Gastroesophageal sphincter (tissue), 4 donors: ENCODE data around the gene ADAMTS12. TPM values are rescaled to one million over a fixed set of nuclear protein-coding genes. Genes with fewer than 3 reads are reported as not detected.

ENCODE experiments used
- ATAC-seq: fragments of 150-250 bp; one replicate; pipeline ENCODE4 v1.9.1; 2016; ENCODE audit warnings: mild to moderate bottlenecking, moderate library complexity
- H3K27ac ChIP-seq, 4 donors: fragments of 200-600 bp; sonication (generic) in 3 of 4; 1 replicate in 3 of 4; 2 replicates in 1 of 4; pipeline ENCODE4 v1.5.1; 2016 to 2019
- H3K27me3 ChIP-seq: fragments of 200-600 bp; sonication (generic); one replicate; pipeline ENCODE4 v1.5.1; 2019
- H3K36me3 ChIP-seq, 2 donors: fragments of 200-600 bp; sonication (generic); one replicate each; pipeline ENCODE4 v1.5.1; 2019; ENCODE audit warnings: control low read depth in 1 of 2
- H3K4me1 ChIP-seq, 3 donors: fragments of 200-600 bp; sonication (generic); 1 replicate in 2 of 3; 2 replicates in 1 of 3; pipeline ENCODE4 v1.5.1; 2016 to 2019; ENCODE audit warnings: control low read depth in 2 of 3
- H3K4me3 ChIP-seq, 2 donors: fragments of 200-600 bp; sonication (generic); one replicate each; pipeline ENCODE4 v1.5.1; 2019; ENCODE audit warnings: mild to moderate bottlenecking in 1 of 2, moderate library complexity in 1 of 2
- H3K9me3 ChIP-seq, 3 donors: fragments of 200-600 bp; sonication (generic); one replicate each; pipeline ENCODE4 v1.5.1; 2017 to 2019; ENCODE audit warnings: control low read depth in 2 of 3
- EP300 ChIP-seq: sonication (generic); formaldehyde crosslinking; IDR thresholded peaks from one replicate; pipeline ENCODE4 v1.6.1; 2017; ENCODE audit warnings: antibody characterized with exemption, mild to moderate bottlenecking
- POLR2A ChIP-seq, 2 donors: fragments of 450-650 bp; IDR thresholded peaks; one replicate each; pipeline ENCODE4 v1.6.1; 2017; ENCODE audit warnings: antibody characterized with exemption in 2 of 2, mild to moderate bottlenecking in 2 of 2, moderate library complexity in 1 of 2
- POLR2AphosphoS5 ChIP-seq: sonication (generic); formaldehyde crosslinking; IDR thresholded peaks from one replicate; pipeline ENCODE4 v1.6.1; 2017; ENCODE audit warnings: antibody characterized with exemption
- WGBS, 2 donors: methylation state at CpG; one replicate each; pipeline ENCODE4 v1.1.5; 2018; ENCODE audit warnings: low coverage in 1 of 2; 5-methylcytosine and 5-hydroxymethylcytosine counted together
- total RNA-seq, 4 donors: library from RNA; depleted of rRNA; stranded (reverse); fragments of >200 nt; gene quantifications; one replicate each; pipeline ENCODE4 v1.1.0, GENCODE V29; 2016
- TF ChIP-seq, protein P1 (sequence below), 4 experiments: fragments of 200-600 bp in 2 of 4; fragments of 450-650 bp in 2 of 4; sonication (generic) in 1 of 4; IDR thresholded peaks; one replicate each; pipeline ENCODE4 v1.5.1; 2017 to 2019; ENCODE audit warnings: antibody characterized with exemption in 4 of 4, mild to moderate bottlenecking in 2 of 4, moderate library complexity in 2 of 4

ADAMTS12 gene
- total RNA-seq, 4 donors from 2014 or later: 2.6 to 6.5 (median 5.2) TPM

DNA sequence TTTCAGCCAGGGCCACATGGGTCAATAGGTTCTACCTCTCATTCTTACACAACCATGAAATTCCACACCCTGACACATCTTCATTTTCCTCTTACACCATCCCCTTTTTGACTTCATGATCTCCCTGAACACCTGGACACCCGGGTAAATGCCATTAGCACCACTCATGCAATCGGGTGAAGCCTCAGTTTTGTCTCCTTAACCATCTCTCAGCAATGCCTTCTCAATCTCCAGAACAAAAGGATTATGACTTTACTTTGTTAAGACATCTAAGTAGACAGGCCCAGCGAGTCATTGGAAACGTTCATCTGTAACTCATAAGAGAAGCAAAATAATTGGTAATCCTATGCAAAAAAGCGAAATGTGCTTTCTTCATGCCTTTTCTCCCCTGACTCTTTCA is 49.9 kb downstream of the ADAMTS12 start:
- 93 to 94% methylated on average over 5 of the region's 5 CpGs for WGBS, 2 donors
- Histone ChIP-seq H3K4me3 (no peak overlapping the region), H3K4me1 (peaks cover 5 to 30% (median 9%) of the 10 kb centered on the region in 3 donors), H3K27ac (no peak overlapping the region), H3K27me3 (no peaks in the 10 kb centered on the region), H3K36me3 (no peaks in the 10 kb centered on the region), H3K9me3 (no peaks in the 10 kb centered on the region)
- TF ChIP-seq POLR2AphosphoS5 (no peak), EP300 (no peak), POLR2A (IDR thresholded peaks at IDR 0.05) (no peak)
- TF ChIP-seq, protein P1, sequence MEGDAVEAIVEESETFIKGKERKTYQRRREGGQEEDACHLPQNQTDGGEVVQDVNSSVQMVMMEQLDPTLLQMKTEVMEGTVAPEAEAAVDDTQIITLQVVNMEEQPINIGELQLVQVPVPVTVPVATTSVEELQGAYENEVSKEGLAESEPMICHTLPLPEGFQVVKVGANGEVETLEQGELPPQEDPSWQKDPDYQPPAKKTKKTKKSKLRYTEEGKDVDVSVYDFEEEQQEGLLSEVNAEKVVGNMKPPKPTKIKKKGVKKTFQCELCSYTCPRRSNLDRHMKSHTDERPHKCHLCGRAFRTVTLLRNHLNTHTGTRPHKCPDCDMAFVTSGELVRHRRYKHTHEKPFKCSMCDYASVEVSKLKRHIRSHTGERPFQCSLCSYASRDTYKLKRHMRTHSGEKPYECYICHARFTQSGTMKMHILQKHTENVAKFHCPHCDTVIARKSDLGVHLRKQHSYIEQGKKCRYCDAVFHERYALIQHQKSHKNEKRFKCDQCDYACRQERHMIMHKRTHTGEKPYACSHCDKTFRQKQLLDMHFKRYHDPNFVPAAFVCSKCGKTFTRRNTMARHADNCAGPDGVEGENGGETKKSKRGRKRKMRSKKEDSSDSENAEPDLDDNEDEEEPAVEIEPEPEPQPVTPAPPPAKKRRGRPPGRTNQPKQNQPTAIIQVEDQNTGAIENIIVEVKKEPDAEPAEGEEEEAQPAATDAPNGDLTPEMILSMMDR (IDR thresholded peaks at IDR 0.05): no peak
- no peak for ATAC-seq

DNA sequence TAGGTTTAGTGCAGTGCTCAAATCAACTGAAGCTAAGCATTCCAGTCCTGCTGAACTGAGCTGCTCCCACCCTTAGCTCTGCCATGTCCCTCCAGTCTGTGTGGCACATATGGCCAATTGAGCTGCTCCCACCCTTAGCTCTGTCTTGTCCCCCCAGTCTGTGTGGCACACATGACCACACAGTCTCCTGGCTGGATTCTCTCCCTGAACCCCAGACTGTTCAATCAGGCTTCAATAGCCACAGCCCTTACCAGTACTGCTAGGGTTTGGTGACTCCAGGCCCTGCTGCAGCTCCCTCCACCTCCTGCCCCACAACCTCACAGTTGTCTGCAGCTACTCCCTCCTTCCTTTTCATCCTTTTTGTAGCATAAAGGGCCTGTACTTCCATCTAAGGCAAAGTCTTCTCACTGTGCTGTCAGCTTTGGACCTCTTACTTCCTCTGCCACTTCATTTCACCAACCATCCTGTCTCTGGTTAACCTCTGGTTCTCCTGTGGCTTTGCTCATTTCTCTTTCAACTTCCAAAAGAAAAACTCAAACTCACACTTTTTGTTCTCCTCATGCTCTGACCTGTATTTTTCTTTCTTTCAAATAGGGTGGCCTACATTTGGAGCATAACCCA is 50.8 kb downstream of the ADAMTS12 start:
- TF ChIP-seq POLR2A (IDR thresholded peaks at IDR 0.05): no peak
- TF ChIP-seq, protein P1 (IDR thresholded peaks at IDR 0.05): no peak
- TF ChIP-seq POLR2AphosphoS5: no peak
- no peak for TF ChIP-seq EP300
- Histone ChIP-seq H3K4me1 (peaks cover 5 to 30% (median 9%) of the 10 kb centered on the region in 3 donors), H3K27me3 (no peaks in the 10 kb centered on the region), H3K4me3 (no peak overlapping the region), H3K27ac (no peak overlapping the region), H3K9me3 (no peaks in the 10 kb centered on the region), H3K36me3 (no peaks in the 10 kb centered on the region)
- no peak for ATAC-seq

DNA sequence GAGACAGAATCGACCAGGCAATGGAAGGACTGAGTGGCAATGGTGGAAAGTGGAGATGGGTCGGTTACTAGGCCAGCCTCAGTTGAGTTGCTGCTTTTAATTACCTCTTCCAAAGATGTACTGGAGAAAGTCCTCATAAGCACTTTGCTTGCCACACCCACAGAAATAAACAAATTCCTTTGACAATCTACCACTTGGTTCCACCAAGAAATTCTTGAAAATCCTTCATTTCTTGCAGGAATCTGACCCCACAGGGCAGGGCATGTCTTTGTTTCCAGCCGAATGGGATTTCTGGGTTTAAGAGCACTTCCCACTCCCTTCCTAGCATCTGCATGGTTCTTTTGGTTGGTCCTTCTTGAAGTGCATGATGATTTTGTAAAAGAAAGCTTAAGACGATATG is 54.5 kb downstream of the ADAMTS12 start:
- Histone ChIP-seq H3K36me3 (no peaks in the 10 kb centered on the region), H3K27me3 (no peaks in the 10 kb centered on the region), H3K4me1 (peaks cover 5 to 21% (median 9%) of the 10 kb centered on the region in 3 donors), H3K4me3 (no peak overlapping the region), H3K27ac (no peak overlapping the region), H3K9me3 (no peaks in the 10 kb centered on the region)
- 81 to 100% methylated on average over 1 to 4 of the region's 4 CpGs for WGBS, 2 donors
- ATAC-seq: no peak
- TF ChIP-seq POLR2A (IDR thresholded peaks at IDR 0.05) (no peak), POLR2AphosphoS5 (no peak), EP300 (no peak)
- TF ChIP-seq, protein P1 (IDR thresholded peaks at IDR 0.05): no peak

DNA sequence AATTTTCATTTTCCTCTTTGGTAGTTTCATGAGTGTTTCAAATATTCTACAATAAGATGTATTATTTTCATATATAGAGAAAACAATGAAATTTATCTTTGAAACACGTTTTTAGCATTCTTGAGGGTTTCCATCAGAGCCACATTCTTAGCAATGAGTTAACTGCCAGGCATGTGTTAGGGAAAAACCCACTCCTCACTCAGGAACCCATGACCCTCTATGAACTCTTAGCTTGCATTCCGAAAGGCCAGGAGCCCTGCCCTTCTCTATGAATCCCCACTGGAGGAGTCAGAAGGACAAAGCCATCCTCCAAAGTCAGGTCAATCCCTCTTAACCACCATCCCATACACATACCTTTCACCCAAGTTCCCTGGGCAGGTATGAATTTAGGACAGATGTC is 57.5 kb downstream of the ADAMTS12 start:
- Histone ChIP-seq H3K36me3 (no peaks in the 10 kb centered on the region), H3K9me3 (no peaks in the 10 kb centered on the region), H3K4me3 (no peak overlapping the region), H3K27me3 (no peaks in the 10 kb centered on the region), H3K27ac (no peak overlapping the region), H3K4me1 (no peaks in the 10 kb centered on the region)
- 68 to 69% methylated on average over 2 of the region's 2 CpGs for WGBS, 2 donors
- no peak for TF ChIP-seq EP300
- no peak for TF ChIP-seq POLR2A (IDR thresholded peaks at IDR 0.05)
- ATAC-seq: no peak

DNA sequence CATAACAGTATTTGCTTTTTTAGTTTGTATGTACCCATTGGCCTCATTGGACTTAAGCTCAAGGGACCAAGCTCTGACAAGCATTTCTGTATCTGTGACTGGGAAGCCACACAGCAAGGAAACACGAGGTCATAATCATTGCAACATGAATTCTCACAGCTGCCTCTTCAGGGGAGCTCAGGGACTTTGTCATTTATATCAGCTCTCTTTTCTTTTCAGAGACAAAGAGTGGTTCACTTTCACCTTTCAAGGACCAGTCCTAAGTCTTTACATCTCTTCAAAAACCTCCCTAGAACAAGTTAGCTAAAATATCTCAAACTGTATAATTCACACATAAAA is 58.6 kb downstream of the ADAMTS12 start:
- Histone ChIP-seq H3K36me3 (no peaks in the 10 kb centered on the region), H3K27me3 (no peaks in the 10 kb centered on the region), H3K4me1 (no peaks in the 10 kb centered on the region), H3K9me3 (no peaks in the 10 kb centered on the region), H3K4me3 (no peak overlapping the region), H3K27ac (no peak overlapping the region)
- no peak for ATAC-seq
- no peak for TF ChIP-seq EP300
- TF ChIP-seq, protein P1 (IDR thresholded peaks at IDR 0.05): no peak
- no peak for TF ChIP-seq POLR2AphosphoS5
- TF ChIP-seq POLR2A (IDR thresholded peaks at IDR 0.05): no peak
- WGBS, 2 donors: 14% methylated on average over 1 of the region's 1 CpG; no CpG with 5 or more reads in 1 of the 2 donors
